Colonic mucosa (tissue), 4 donors: ENCODE data around the gene FAM193B. TPM values are rescaled to one million over a fixed set of nuclear protein-coding genes. Genes with fewer than 3 reads are reported as not detected.

ENCODE experiments used
- DNase-seq: peaks from one replicate; pipeline ENCODE4 v3.0.0-alpha.2; 2020
- H3K27ac ChIP-seq: fragments of 200-600 bp; one replicate; pipeline ENCODE4 v1.8.0; 2021
- H3K27me3 ChIP-seq: fragments of 200-600 bp; one replicate; pipeline ENCODE4 v1.8.0; 2021
- H3K36me3 ChIP-seq: fragments of 200-600 bp; one replicate; pipeline ENCODE4 v1.8.0; 2021
- H3K4me1 ChIP-seq: fragments of 200-600 bp; one replicate; pipeline ENCODE4 v1.8.0; 2021; ENCODE audit warnings: mild to moderate bottlenecking
- H3K4me3 ChIP-seq: fragments of 200-600 bp; one replicate; pipeline ENCODE4 v1.8.0; 2021
- H3K9ac ChIP-seq, 2 donors: one replicate each; pipeline ENCODE4 v1.7.0; 2013; ENCODE audit warnings: control low read depth in 2 of 2, low read depth in 2 of 2, low read length in 2 of 2
- H3K9me3 ChIP-seq: fragments of 200-600 bp; one replicate; pipeline ENCODE4 v1.8.0; 2021
- intact Hi-C: fragments of 100-400 bp; cut with DNase I; formaldehyde crosslinking; loops from one replicate; pipeline ENCODE4 v1.14.1; 2022
- total RNA-seq, 2 donors: library from RNA; stranded (reverse); fragmentation: NEBNext Ultra II Directional in 1 of 2; extraction: Animal tissue kit (Norgen Biotek cat#: 25700) in 1 of 2; gene quantifications; one replicate each; pipeline ENCODE4 v1.2.1, GENCODE V29; 2021
- TF ChIP-seq, protein P1 (sequence below): fragments of 200-600 bp; IDR thresholded peaks from one replicate; pipeline ENCODE4 v1.8.0; 2022; ENCODE audit warnings: antibody characterized with exemption, mild to moderate bottlenecking
- donor health status: healthy.
- donor health status: DM: no; HTN: no; CAD: no.
- donor health status: DM: no; HTN: no; CAD: no.

The FAM193B gene
- total RNA-seq, 2 donors from 2014 or later, result 39.4 to 78.6 TPM

- DNase-seq, result no peak
- Histone ChIP-seq H3K4me1 (peaks cover 9% of the 10 kb centered on the region), H3K9ac (peak overlapping the region; percentile 9 to 69), H3K4me3 (peak overlapping the region; percentile 55), H3K9me3 (no peaks in the 10 kb centered on the region), H3K27me3 (peaks cover 3% of the 10 kb centered on the region), H3K27ac (no peak overlapping the region), H3K36me3 (no peaks in the 10 kb centered on the region)
- TF ChIP-seq, protein P1, sequence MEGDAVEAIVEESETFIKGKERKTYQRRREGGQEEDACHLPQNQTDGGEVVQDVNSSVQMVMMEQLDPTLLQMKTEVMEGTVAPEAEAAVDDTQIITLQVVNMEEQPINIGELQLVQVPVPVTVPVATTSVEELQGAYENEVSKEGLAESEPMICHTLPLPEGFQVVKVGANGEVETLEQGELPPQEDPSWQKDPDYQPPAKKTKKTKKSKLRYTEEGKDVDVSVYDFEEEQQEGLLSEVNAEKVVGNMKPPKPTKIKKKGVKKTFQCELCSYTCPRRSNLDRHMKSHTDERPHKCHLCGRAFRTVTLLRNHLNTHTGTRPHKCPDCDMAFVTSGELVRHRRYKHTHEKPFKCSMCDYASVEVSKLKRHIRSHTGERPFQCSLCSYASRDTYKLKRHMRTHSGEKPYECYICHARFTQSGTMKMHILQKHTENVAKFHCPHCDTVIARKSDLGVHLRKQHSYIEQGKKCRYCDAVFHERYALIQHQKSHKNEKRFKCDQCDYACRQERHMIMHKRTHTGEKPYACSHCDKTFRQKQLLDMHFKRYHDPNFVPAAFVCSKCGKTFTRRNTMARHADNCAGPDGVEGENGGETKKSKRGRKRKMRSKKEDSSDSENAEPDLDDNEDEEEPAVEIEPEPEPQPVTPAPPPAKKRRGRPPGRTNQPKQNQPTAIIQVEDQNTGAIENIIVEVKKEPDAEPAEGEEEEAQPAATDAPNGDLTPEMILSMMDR, result no peak
- intact Hi-C loops, result no loop called here
Measured at GRCh38 chr5:177472460-177473442, 81.6 kb downstream of the FAM193B start.

- TF ChIP-seq, protein P1, result no peak
- no peak overlapping the region for H3K27ac ChIP-seq
- no peaks in the 10 kb centered on the region for H3K36me3 ChIP-seq
- H3K9ac ChIP-seq, result peak overlapping the region in 1 of 2 donors; percentile 40
- intact Hi-C loops, result no loop called here
- peaks cover 3% of the 10 kb centered on the region for H3K27me3 ChIP-seq
- H3K4me1 ChIP-seq, result peaks cover 9% of the 10 kb centered on the region
- no peaks in the 10 kb centered on the region for H3K9me3 ChIP-seq
- DNase-seq, result no peak
- H3K4me3 ChIP-seq, result peak overlapping the region; percentile 55
Measured at GRCh38 chr5:177471610-177472356, 82.6 kb downstream of the FAM193B start.

DNA sequence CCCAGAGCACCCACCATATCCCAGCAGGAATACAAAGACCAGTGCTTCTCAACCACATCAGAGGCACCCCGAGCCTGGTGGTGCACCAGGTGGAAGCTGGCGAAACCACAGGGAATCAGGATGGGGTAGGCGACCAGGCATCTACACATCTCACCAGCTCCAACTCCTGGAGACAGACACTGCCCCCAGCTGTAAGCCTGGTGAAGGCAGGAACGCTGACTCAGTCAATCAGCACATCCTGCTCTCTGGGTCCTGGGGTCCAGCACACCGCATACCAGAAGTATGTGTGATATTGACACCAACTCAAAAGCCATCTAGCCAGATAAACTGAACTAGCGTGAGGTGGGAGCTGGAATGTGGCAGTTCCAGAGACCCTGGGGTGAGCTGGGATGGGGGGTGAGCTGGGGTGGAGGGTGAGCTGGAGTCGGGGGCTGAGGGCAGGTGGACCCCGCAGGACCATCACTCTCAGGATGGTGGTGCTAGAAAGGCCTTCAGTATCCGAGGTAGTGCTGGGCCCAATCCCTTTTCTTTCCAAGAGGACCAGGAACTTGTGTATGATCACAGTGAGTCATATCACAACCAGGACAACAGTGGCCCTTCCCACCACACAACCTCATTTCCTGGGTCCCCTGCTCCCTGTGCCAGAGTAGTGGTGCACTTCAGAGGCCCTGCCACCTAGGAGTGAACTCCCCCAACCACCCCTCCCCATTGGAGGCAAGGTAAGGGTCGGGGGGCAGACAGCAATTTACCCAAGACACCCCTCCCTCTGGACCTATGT lies 83.4 kb downstream of the FAM193B start:
- H3K9me3 ChIP-seq, result no peaks in the 10 kb centered on the region
- no peak overlapping the region for H3K4me3 ChIP-seq
- DNase-seq, result no peak
- H3K9ac ChIP-seq, result no peak overlapping the region
- H3K27me3 ChIP-seq, result peaks cover 3% of the 10 kb centered on the region
- peaks cover 9% of the 10 kb centered on the region for H3K4me1 ChIP-seq
- no peak overlapping the region for H3K27ac ChIP-seq
- no peaks in the 10 kb centered on the region for H3K36me3 ChIP-seq
- TF ChIP-seq, protein P1, result no peak
- intact Hi-C loops, result no loop called here

Other genes with a start within 250 kb of the FAM193B start
- 10 to 100 TPM in 1 of 2 donors, 1 to 10 TPM in 1; 9.3 to 36.4 TPM for gene MXD3, start 242.7 kb downstream of the FAM193B start, total RNA-seq
- 100 to 1,000 TPM; 137 to 185 TPM for gene LMAN2, start 202.9 kb downstream of the FAM193B start, total RNA-seq
- gene RGS14, start 196.6 kb downstream of the FAM193B start, total RNA-seq, result 10 to 100 TPM in 1 of 2 donors, 1 to 10 TPM in 1; 9.1 to 10.1 TPM
- gene SLC34A1, start 170.1 kb downstream of the FAM193B start, total RNA-seq, result not detected
- gene PFN3, start 153.9 kb downstream of the FAM193B start, total RNA-seq, result not detected
- gene F12, start 145.0 kb downstream of the FAM193B start, total RNA-seq, result 10 to 100 TPM; 14.7 to 34.0 TPM
- 10 to 100 TPM; 38.0 to 64.4 TPM for gene GRK6, start 127.9 kb downstream of the FAM193B start, total RNA-seq
- gene PRR7, start 107.7 kb downstream of the FAM193B start, total RNA-seq, result 1 to 10 TPM; 3.9 to 5.0 TPM
- 10 to 100 TPM in 1 of 2 donors, 1 to 10 TPM in 1; 9.3 to 18.8 TPM for gene DBN1, start 80.9 kb downstream of the FAM193B start, total RNA-seq
- gene PDLIM7, start 57.0 kb downstream of the FAM193B start, total RNA-seq, result 10 to 100 TPM; 19.7 to 44.9 TPM
- 1 to 10 TPM; 4.1 to 8.9 TPM for gene DOK3, start 44.7 kb downstream of the FAM193B start, total RNA-seq
- 100 to 1,000 TPM in 1 of 2 donors, 10 to 100 TPM in 1; 84.3 to 134 TPM for gene DDX41, start 37.6 kb downstream of the FAM193B start, total RNA-seq
- gene TMED9, start 37.6 kb upstream of the FAM193B start, total RNA-seq, result 100 to 1,000 TPM; 187 to 303 TPM
- 10 to 100 TPM; 19.2 to 30.3 TPM for gene B4GALT7, start 45.6 kb upstream of the FAM193B start, total RNA-seq
- gene FAM153A, start 228.3 kb upstream of the FAM193B start, total RNA-seq, result 1 to 10 TPM in 1 of 2 donors, under 1 TPM in 1; 0.52 to 4.4 TPM